Fibroblast of skin of abdomen (primary cell): ENCODE measurements around the gene N4BP3.

ENCODE experiments used
- DNase-seq: peaks from one replicate; pipeline ENCODE4 v3.0.0-alpha.2; 2013

Gene N4BP3

GRCh38 chr5:178150977-178151734 lies 37.8 kb downstream of the N4BP3 start:
- no peak for DNase-seq

DNA sequence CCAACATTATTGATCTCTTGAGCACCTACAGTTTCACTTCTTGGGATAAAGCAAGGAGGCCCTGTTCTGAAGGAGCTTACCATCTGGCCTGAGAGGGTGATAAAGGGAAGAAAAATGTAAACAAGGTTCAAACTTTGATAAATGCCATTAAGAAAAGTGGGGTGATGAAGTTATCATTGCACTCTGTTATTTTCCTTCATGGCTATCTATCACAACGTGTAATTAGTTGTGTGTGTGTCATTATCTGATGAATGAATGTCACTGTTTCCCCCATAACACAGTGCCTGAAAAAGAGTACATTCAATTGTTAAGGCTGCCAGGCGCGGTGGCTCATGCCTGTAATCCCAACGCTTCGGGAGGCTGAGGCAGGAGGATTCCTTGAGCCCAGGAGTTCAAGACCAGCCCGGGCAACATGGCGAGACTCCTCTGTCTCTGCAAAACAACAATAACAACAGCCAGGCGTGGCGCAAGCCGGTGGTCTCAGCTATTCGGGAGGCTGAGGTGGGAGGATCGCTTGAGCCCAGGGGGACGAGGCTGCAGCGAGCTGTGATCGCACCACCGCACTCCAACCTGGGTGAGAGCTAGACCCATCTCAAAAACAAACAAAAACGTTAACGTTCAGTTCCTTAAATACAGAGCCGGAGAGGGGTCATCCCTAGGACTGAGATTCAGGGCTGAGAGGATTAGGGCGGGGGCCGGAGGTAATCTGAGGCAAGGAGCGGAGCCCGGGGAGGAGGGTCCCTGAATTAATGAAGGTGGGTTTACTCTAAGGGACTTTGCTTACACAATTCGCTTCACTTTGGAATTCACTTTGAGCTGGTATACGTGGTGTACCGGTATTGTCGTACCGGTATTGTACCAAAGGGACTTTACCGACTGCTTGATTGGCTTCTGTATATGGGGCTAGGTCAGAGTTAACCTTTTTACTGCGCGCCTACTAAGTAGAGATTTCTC lies 39.4 kb downstream of the N4BP3 start:
- DNase-seq: no peak

DNA sequence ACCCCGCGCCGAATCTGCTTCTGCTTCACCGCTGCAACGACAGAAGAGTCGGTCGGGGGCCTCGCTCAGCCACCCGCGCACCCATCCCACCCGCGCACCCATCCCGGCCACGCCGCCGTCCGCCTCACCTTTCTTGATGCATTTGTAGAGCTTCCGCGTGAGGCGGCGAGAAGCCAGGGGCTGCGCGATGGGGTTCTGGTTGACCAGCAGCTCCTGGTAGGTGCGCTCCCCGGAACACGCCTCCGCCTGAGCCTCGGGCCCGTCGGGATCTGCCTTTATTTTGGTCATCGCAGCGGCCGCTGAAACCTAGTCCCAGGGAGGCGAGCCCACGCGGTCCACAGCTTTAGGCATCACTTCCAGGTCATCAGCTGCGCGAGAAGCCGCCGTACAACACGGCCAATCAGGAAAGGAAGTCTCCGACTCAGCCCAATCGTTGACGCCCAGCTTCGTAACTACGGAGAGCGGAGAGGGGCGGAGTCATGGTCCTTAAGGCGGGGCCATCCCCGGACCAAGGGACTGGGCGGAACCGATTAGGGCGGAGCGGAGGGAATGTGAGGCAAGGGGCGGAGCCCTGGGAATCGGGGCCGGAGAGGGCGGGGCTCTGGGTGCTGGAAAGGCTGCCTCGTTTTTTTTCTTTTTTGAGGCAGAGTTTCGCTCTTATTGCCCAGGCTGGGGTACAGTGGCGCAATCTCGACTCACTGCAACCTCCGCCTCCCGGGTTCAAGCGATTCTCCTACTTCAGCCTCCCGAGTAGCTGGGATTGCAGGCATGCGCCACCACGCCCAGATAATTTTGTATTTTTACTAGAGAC lies 40.4 kb downstream of the N4BP3 start, which contains the start of gene NHP2:
Gene NHP2, minus strand, starts transcription at position 356 of the 811 bp plus-strand sequence. Its CDS starts 68 bp downstream, at position 288.
- DNase-seq: peak; percentile 98

DNA sequence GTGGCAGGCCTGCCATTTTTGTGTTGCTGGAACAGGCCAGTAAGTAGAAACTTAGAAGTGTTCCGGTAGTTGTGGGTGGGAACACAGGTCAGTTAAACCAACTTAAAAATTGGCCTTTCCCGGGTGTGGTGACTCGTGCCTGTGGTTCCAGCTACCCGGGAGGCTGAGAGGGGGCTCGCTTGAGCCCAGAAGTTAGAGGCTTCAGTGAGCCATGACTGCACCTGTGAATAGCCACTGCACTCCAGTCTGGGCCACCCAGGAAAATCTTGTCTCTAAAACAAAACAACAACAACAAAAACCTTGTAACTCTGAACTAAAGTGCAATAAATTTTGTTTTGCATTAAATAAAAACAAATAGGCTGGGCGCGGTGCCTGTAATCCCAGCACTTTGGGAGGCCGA lies 41.7 kb downstream of the N4BP3 start:
- DNase-seq: no peak

- no peak for DNase-seq
Measured at GRCh38 chr5:178160176-178160575, 46.8 kb downstream of the N4BP3 start.

DNA sequence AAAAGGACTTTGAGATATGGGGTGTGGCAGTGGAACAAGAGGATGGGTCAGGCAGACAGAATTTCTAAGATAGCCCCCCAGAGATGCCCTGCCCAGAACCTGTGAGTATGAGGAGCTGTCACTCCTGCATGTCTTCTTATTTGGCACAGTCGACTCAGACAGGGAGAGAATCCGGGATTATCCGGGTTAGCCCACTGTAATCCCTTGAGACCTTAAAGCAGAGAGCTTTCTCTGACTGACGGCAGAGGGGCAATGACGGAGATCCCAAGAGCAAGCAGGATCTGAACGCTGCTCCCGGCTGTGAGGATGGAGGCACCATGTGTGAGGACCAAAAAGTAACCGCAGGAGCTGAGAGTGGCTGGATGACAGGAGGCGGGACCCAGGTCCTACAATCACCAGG lies 49.1 kb downstream of the N4BP3 start:
- no peak for DNase-seq

DNA sequence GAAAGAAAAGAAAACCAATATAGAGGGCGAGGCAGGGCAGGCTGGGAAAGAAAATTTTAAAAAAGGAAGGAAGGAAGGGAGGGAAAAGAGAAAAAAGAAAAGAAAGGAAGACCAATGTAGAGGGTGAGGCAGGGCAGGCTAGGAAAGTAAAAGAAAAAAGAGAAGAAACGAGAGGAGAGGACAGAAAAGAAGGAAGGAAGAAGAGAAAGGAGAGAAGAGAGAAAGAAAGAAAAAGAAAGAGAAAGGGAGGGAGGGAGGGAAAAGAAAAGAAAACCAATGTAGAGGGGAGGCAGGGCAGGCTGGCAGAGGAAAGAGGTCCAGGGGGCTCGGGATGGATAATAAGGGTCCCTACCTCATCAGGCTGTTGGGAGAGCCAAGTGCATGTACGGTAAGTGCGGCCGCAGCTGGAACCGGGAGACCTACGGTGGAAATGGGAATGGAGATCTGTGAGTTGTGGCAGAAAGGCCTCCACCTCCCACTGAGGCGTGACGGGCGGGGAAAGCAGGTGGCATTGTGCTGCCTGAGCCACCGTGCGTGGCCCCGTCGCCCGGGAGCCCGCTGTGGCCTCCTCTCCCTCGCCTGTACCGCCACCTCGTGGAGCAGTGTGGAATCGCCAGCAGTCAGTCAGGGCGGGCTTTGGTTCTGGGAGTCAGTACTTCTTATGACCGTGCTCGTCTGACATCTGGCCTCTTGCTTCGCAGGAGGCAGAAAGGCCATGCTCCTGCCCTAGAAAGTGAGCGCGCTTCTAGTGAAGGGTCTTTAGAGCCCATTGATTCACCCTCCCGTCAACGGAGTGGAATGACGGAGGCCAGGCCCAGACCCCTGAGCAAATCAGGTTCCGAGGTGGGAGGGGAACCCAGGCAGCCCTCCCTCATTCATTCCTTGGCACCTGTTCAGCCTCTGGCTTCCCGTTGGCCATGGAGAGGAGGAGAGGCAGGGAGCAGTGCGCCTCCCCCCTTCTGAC lies 50.7 kb downstream of the N4BP3 start:
- peak; percentile 59 for DNase-seq

DNA sequence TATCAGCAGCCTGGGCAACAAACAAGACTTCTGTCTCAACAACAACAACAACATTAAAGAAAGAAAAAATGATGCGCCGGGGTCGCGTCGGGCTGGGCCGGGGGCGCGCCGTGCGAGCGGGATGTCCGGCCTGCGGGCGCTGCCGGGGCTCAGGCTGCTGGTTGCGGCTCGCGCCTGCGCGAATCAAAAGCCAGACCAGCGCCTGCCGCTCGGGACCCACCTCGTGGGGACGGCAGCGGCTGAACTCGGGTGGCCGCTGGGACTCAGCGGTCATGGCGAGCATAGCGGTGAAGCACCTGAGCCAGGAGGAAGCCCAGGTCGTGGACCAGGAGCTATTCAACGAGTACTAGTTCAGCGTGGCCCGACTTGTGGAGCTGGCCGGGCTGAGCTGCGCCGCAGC lies 52.2 kb downstream of the N4BP3 start:
- no peak for DNase-seq

- no peak for DNase-seq
Measured at GRCh38 chr5:178170455-178170854, 57.1 kb downstream of the N4BP3 start.

DNA sequence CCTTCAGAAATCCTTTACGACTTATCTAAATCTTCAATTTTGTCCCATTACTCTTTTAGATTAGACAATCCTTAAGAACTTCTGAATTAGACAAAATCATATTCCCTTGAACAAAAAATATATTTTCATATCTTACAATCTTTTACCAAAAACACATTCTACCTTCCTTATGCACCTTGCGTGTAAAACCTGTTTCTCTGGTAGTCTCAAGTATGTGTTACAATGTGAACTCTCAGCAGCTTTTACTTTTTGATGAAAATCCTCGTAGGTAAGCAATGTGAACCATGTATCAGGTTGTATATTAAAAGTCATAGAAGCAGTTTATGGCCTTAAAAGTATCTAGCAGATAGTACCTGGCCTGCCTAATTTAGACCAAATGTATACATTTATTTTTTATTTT lies 61.1 kb downstream of the N4BP3 start:
- no peak for DNase-seq
